ENCODE data around the gene USHBP1. TPM values are rescaled to one million over a fixed set of nuclear protein-coding genes. Genes with fewer than 3 reads are reported as not detected.

Gene USHBP1
- total and polyA plus RNA-seq, 2 of the 13 experiments (the other 11 are each of a cell fraction or from before 2014, with no cell fraction given): 0.15 to 1.5 TPM

- 0 out of 2 replicates have a peak, but pooled peaks have one; percentile 26 for TF ChIP-seq PATZ1 (CRISPR knock-in tag; IDR thresholded peaks at IDR 0.05)
- TF ChIP-seq KDM1A (CRISPR knock-in tag; IDR thresholded peaks at IDR 0.05): peak; percentile 67; the same call in 1 of the 2 replicates
These were observed 9.4 kb downstream of the USHBP1 start (continued) for GRCh38 chr19:17255150-17255621.

DNA sequence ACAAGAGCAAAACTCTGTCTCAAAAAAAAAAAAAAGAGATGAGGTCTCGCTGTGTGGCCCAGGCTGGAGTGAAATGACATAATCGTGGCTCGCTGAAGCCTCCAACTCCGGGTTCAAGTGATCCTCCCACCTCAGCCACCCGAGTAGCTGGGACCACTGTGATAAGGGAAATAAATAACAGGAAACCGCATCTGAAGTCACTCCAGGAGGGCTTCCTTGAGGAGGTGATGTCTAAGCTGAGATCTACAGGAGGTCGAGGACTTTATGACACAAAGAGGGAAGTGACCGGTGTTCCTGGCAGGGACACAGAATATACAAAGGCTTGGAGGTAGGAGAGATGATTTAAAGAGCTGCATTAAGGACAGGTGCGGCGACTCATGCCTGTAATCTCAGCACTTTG lies 9.9 kb downstream of the USHBP1 start:
- H2AFZ ChIP-seq (ENCODE audit: low read length): no peak overlapping the region

More for the DNA sequence above, 9.9 kb downstream of the USHBP1 start:
- no peak overlapping the region for H3K9ac ChIP-seq (ENCODE audit: insufficient read depth, low read depth, low read length)
- intact Hi-C loops (cut with micrococcal nuclease; ENCODE audit: unreplicated experiment) (no loop called here), in situ Hi-C loops (cut with HindIII; ENCODE audit: extremely low pct_ligation_motif_present, low pct_unique_long_range_greater_than_20kb) (no loop called here)
- no peak for FAIRE-seq
- H3K4me3 ChIP-seq (replicated peaks in 1 of 3; ENCODE audit: insufficient read depth in 1 of 3, low read depth in 2 of 3, low read length in 3 of 3): peak overlapping the region in 1 of 3 experiments; percentile 54; a peak in 1 of 6 replicates
- no peaks in the 10 kb centered on the region for H3K27me3 ChIP-seq (ENCODE audit: control insufficient read depth in 1 of 2, insufficient read depth in 2 of 2, low read length in 2 of 2)
- H3K9me3 ChIP-seq (ENCODE audit: low read length): no peaks in the 10 kb centered on the region
- H3K79me2 ChIP-seq (ENCODE audit: insufficient read depth, low read length): no peaks in the 10 kb centered on the region
- ATAC-seq: no peak
- no peak overlapping the region for H3K27ac ChIP-seq (ENCODE audit: extremely low read length, insufficient read depth, low read length)
- peaks cover 33% of the 10 kb centered on the region for H3K4me1 ChIP-seq (ENCODE audit: insufficient read depth, low read length)
- ChIA-PET CTCF (ENCODE audit: low intra/inter-chr PET ratio, low total read pairs) (no interaction called here), POLR2A (interaction anchor here (0.8 to 2.2 kb wide), 13 partner anchors 8 to 151 kb away, joined by 3 to 28 read pairs (median 7); partner anchors contain the start of genes ABHD8, BABAM1, BST2 and DDA1)
- peak overlapping the region; percentile 56 for H3K4me2 ChIP-seq (ENCODE audit: low read depth, low read length)
- no TSS peak for BruUV-seq (replicated peaks)
- no peak for DNase-seq (ENCODE audit: low spot score)
- no peaks in the 10 kb centered on the region for H3K36me3 ChIP-seq (replicated peaks in 1 of 2; ENCODE audit: control insufficient read depth in 1 of 2, insufficient read depth in 2 of 2, low read length in 2 of 2)
- H4K20me1 ChIP-seq (ENCODE audit: insufficient read depth, low read length): no peaks in the 10 kb centered on the region
- TF ChIP-seq CBX5 (CRISPR knock-in tag; IDR thresholded peaks at IDR 0.05; ENCODE audit: borderline replicate concordance): no peak
- TF ChIP-seq SP5 (CRISPR knock-in tag; IDR thresholded peaks at IDR 0.05; ENCODE audit: borderline replicate concordance, low read depth): no peak
- no peak for TF ChIP-seq EEA1 (CRISPR knock-in tag; IDR thresholded peaks at IDR 0.05; ENCODE audit: borderline replicate concordance)
- TF ChIP-seq GFI1 (CRISPR knock-in tag; IDR thresholded peaks at IDR 0.05; ENCODE audit: borderline replicate concordance): no peak
- TF ChIP-seq PITX1 (CRISPR knock-in tag; IDR thresholded peaks at IDR 0.05): no peak
- TF ChIP-seq ESRRA (CRISPR knock-in tag; IDR thresholded peaks at IDR 0.05; ENCODE audit: low read depth): no peak
- no peak for TF ChIP-seq KLF6 (CRISPR knock-in tag; IDR thresholded peaks at IDR 0.05)
- no peak for TF ChIP-seq ZNF121 (CRISPR knock-in tag; IDR thresholded peaks at IDR 0.05)
- WGBS (ENCODE audit: low lambda C conversion rate): 85% methylated on average over 10 of the region's 10 CpGs

Measured in HepG2 (cell line).